H9 (cell line): Measurements from ENCODE around the gene LILRB3. TPM values are rescaled to one million over a fixed set of nuclear protein-coding genes. Genes with fewer than 3 reads are reported as not detected.
A peak's percentile ranks its signal among the peaks of the same experiment; 100 is the strongest.

ENCODE experiments used
- DNase-seq: peaks from one replicate; pipeline ENCODE4 v3.0.0-alpha.2; 2017
- H2AFZ ChIP-seq: one replicate; pipeline ENCODE4 v1.6.1; 2013; ENCODE audit warnings: mild to moderate bottlenecking, low read length, control low read depth, moderate library complexity
- H2AK5ac ChIP-seq: 2 replicates; pipeline ENCODE4 v1.6.1; 2013; ENCODE audit warnings: low read length, control low read depth, mixed read lengths; ENCODE audit not compliant: insufficient read length
- H2BK120ac ChIP-seq: one replicate; pipeline ENCODE4 v1.6.1; 2013; ENCODE audit warnings: low read depth, mild to moderate bottlenecking, low read length, control low read depth, inconsistent platforms; ENCODE audit not compliant: poor library complexity, severe bottlenecking
- H2BK12ac ChIP-seq: 2 replicates; pipeline ENCODE4 v1.6.1; 2013; ENCODE audit warnings: low read length, control low read depth, mixed read lengths, low read depth; ENCODE audit not compliant: insufficient read length
- H2BK15ac ChIP-seq: 2 replicates; pipeline ENCODE4 v1.6.1; 2013; ENCODE audit warnings: low read depth, low read length, control low read depth
- H2BK20ac ChIP-seq: one replicate; pipeline ENCODE4 v1.6.1; 2013; ENCODE audit warnings: low read depth, mild to moderate bottlenecking, low read length, control low read depth, inconsistent platforms; ENCODE audit not compliant: poor library complexity, severe bottlenecking
- H2BK5ac ChIP-seq: 2 replicates; pipeline ENCODE4 v1.6.1; 2013; ENCODE audit warnings: low read length, control low read depth, mixed read lengths; ENCODE audit not compliant: insufficient read length
- H3K14ac ChIP-seq: 2 replicates; pipeline ENCODE4 v1.6.1; 2013; ENCODE audit warnings: low read length, control low read depth; ENCODE audit not compliant: insufficient read depth
- H3K18ac ChIP-seq: 2 replicates; pipeline ENCODE4 v1.6.1; 2013; ENCODE audit warnings: low read depth, mild to moderate bottlenecking, mixed read lengths, low read length, control low read depth; ENCODE audit not compliant: insufficient read length
- H3K23ac ChIP-seq: 2 replicates; pipeline ENCODE4 v1.6.1; 2013; ENCODE audit warnings: low read length, control low read depth, mixed read lengths, low read depth; ENCODE audit not compliant: insufficient read length
- H3K23me2 ChIP-seq: 2 replicates; pipeline ENCODE4 v1.6.1; 2013; ENCODE audit warnings: low read depth, mild to moderate bottlenecking, mixed read lengths, low read length, control low read depth; ENCODE audit not compliant: insufficient read length, poor library complexity, severe bottlenecking
- H3K27ac ChIP-seq: 2 replicates; pipeline ENCODE4 v1.5.1; 2013; ENCODE audit warnings: low read length, control low read depth, mixed read lengths, low read depth; ENCODE audit not compliant: insufficient read length
- H3K27me3 ChIP-seq: 2 replicates; pipeline ENCODE4 v1.6.1; 2013; ENCODE audit warnings: low read length, control low read depth, inconsistent platforms; ENCODE audit not compliant: insufficient read depth
- H3K4ac ChIP-seq: 2 replicates; pipeline ENCODE4 v1.6.1; 2013; ENCODE audit warnings: low read depth, mild to moderate bottlenecking, control low read depth, inconsistent platforms, low read length, moderate library complexity
- H3K4me1 ChIP-seq: 2 replicates; pipeline ENCODE4 v1.6.1; 2013; ENCODE audit warnings: low read length, control low read depth, inconsistent platforms; ENCODE audit not compliant: insufficient read depth
- H3K4me2 ChIP-seq: 2 replicates; pipeline ENCODE4 v1.6.1; 2013; ENCODE audit warnings: low read length, control low read depth, mixed read lengths; ENCODE audit not compliant: insufficient read length, insufficient read depth
- H3K56ac ChIP-seq: 2 replicates; pipeline ENCODE4 v1.6.1; 2013; ENCODE audit warnings: low read depth, mild to moderate bottlenecking, mixed read lengths, low read length, control low read depth; ENCODE audit not compliant: insufficient read length
- H3K79me1 ChIP-seq: 2 replicates; pipeline ENCODE4 v1.6.1; 2013; ENCODE audit warnings: low read depth, mild to moderate bottlenecking, moderate library complexity, low read length, control low read depth, inconsistent platforms; ENCODE audit not compliant: insufficient read depth, poor library complexity, severe bottlenecking
- H3K79me2 ChIP-seq: 2 replicates; pipeline ENCODE4 v1.6.1; 2013; ENCODE audit warnings: low read length, control low read depth, inconsistent platforms; ENCODE audit not compliant: insufficient read depth
- H3K9ac ChIP-seq: 2 replicates; pipeline ENCODE4 v1.6.1; 2013; ENCODE audit warnings: low read length, control low read depth, mixed read lengths; ENCODE audit not compliant: insufficient read length; ENCODE audit errors: extremely low read depth
- H3K9me3 ChIP-seq: one replicate; pipeline ENCODE4 v1.6.1; 2013; ENCODE audit warnings: low read depth, low read length, inconsistent platforms; ENCODE audit not compliant: control insufficient read depth
- H3T11ph ChIP-seq: one replicate; pipeline ENCODE4 v1.6.1; 2013; ENCODE audit warnings: mild to moderate bottlenecking, low read length, control low read depth, inconsistent platforms
- H4K20me1 ChIP-seq: one replicate; pipeline ENCODE4 v1.6.1; 2013; ENCODE audit not compliant: control insufficient read depth, insufficient read length, insufficient read depth
- H4K5ac ChIP-seq: 2 replicates; pipeline ENCODE4 v1.6.1; 2013; ENCODE audit warnings: low read depth, mild to moderate bottlenecking, mixed read lengths, low read length, control low read depth; ENCODE audit not compliant: insufficient read length
- H4K8ac ChIP-seq: replicated peaks from 2 replicates; pipeline ENCODE4 v1.6.1; 2013; ENCODE audit warnings: low read length, control low read depth, mixed read lengths, low read depth; ENCODE audit not compliant: insufficient read length
- H4K91ac ChIP-seq: 2 replicates; pipeline ENCODE4 v1.6.1; 2013; ENCODE audit warnings: low read depth, mild to moderate bottlenecking, moderate library complexity, mixed read lengths, low read length, control low read depth; ENCODE audit not compliant: insufficient read length
- H3K27ac Mint-ChIP-seq, 3 experiments: 2 replicates in 2 of 3; 3 replicates in 1 of 3; pipeline ENCODE4 v1.8.0; 2020 to 2021; ENCODE audit warnings: mixed read lengths in 3 of 3, mild to moderate bottlenecking in 1 of 3, moderate library complexity in 1 of 3
- H3K27me3 Mint-ChIP-seq: 2 replicates; pipeline ENCODE4 v1.8.0; 2021; ENCODE audit warnings: low read depth, mild to moderate bottlenecking, moderate library complexity, mixed read lengths
- H3K36me3 Mint-ChIP-seq, 3 experiments: 2 replicates in 2 of 3; 3 replicates in 1 of 3; pipeline ENCODE4 v1.8.0; 2020 to 2021; ENCODE audit warnings: low read depth in 3 of 3, mixed read lengths in 3 of 3; ENCODE audit not compliant: insufficient read depth in 1 of 3
- H3K4me1 Mint-ChIP-seq, 2 experiments: 2 replicates each; pipeline ENCODE4 v1.8.0; 2020; ENCODE audit warnings: mixed read lengths in 2 of 2
- H3K4me3 Mint-ChIP-seq, 2 experiments: 2 replicates in 1 of 2; 3 replicates in 1 of 2; pipeline ENCODE4 v1.8.0; 2020 to 2021; ENCODE audit warnings: mild to moderate bottlenecking in 2 of 2, mixed read lengths in 2 of 2, moderate library complexity in 1 of 2
- H3K9me3 Mint-ChIP-seq, 2 experiments: 2 replicates in 1 of 2; 3 replicates in 1 of 2; pipeline ENCODE4 v1.8.0; 2020; ENCODE audit warnings: mild to moderate bottlenecking in 2 of 2, mixed read lengths in 2 of 2, moderate library complexity in 1 of 2
- WGBS: extraction: QIAGEN DNeasy Blood & Tissue Kit; methylation state at CpG from one replicate; pipeline ENCODE4 v1.1.7; 2013; ENCODE audit warnings: missing lambda C conversion rate, low lambda C conversion rate, mixed read lengths; ENCODE audit not compliant: insufficient read length; ENCODE audit errors: extremely low coverage; 5-methylcytosine and 5-hydroxymethylcytosine counted together
- total RNA-seq: library from RNA; stranded (reverse); gene quantifications from 2 replicates; pipeline ENCODE4 v1.2.1, GENCODE V29; 2021
- TF ChIP-seq, protein P1 (sequence below): fragments of 200-600 bp; sonication (generic); conservative IDR thresholded peaks from 3 replicates; pipeline ENCODE4 v1.8.0; 2021; ENCODE audit warnings: antibody characterized with exemption, mild to moderate bottlenecking

The LILRB3 gene
- total RNA-seq, 1 experiment from 2014 or later = not detected

DNA sequence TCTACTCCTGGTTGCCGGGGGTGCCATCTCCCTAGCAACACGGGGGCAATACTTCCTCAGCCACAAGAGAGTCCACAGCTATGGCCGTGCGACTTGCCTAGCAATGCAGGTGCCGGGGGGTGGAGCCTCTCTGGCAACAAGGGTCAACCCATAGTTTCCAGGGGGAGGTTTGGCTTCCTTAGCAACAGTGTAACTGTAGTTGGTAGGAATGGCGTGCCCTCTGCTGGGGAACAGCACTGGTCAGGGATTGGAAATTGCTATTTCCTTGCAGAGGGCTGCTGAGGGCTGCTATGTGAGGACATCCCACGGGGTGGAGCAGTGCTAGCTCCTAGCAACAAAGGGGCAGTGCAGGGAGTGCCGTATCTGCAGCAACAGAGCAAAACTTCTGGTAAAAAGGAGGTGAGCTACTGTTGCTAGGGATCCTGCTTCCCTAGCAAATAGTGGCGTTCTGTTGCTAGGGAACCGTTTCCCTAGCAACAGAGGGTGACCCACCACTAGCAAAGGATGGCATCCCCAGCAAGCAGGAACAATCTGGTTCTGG lies 42.8 kb downstream of the LILRB3 start:
- TF ChIP-seq, protein P1, sequence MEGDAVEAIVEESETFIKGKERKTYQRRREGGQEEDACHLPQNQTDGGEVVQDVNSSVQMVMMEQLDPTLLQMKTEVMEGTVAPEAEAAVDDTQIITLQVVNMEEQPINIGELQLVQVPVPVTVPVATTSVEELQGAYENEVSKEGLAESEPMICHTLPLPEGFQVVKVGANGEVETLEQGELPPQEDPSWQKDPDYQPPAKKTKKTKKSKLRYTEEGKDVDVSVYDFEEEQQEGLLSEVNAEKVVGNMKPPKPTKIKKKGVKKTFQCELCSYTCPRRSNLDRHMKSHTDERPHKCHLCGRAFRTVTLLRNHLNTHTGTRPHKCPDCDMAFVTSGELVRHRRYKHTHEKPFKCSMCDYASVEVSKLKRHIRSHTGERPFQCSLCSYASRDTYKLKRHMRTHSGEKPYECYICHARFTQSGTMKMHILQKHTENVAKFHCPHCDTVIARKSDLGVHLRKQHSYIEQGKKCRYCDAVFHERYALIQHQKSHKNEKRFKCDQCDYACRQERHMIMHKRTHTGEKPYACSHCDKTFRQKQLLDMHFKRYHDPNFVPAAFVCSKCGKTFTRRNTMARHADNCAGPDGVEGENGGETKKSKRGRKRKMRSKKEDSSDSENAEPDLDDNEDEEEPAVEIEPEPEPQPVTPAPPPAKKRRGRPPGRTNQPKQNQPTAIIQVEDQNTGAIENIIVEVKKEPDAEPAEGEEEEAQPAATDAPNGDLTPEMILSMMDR = peak; percentile 75
- Histone ChIP-seq H3K9me3 (no peaks in the 10 kb centered on the region), H3K4me2 (no peak overlapping the region), H3T11ph (no peak overlapping the region), H3K18ac (no peak overlapping the region), H2AFZ (no peak overlapping the region), H4K8ac (no peak overlapping the region), H3K23me2 (no peaks in the 10 kb centered on the region), H2AK5ac (no peak overlapping the region), H3K27ac (no peak overlapping the region), H3K56ac (no peak overlapping the region), H4K91ac (no peak overlapping the region), H3K4me1 (no peaks in the 10 kb centered on the region), H4K5ac (no peak overlapping the region), H3K14ac (no peak overlapping the region), H2BK12ac (no peak overlapping the region), H3K4ac (no peak overlapping the region), H3K9ac (no peak overlapping the region), H2BK120ac (no peak overlapping the region), H3K27me3 (no peaks in the 10 kb centered on the region), H4K20me1 (no peaks in the 10 kb centered on the region), H3K23ac (no peak overlapping the region), H3K79me2 (no peaks in the 10 kb centered on the region), H2BK5ac (no peak overlapping the region), H2BK15ac (no peak overlapping the region), H2BK20ac (no peak overlapping the region), H3K79me1 (no peaks in the 10 kb centered on the region)
- peaks cover 22 to 46% (median 34%) of the 10 kb centered on the region in 3 experiments; a peak in 6 of 7 replicates for H3K36me3 Mint-ChIP-seq
- peak overlapping the region in 1 of 2 experiments; percentile 65; a peak in 2 of 5 replicates for H3K4me3 Mint-ChIP-seq
- H3K27me3 Mint-ChIP-seq = no peaks in the 10 kb centered on the region
- DNase-seq = peak; percentile 98
- peak overlapping the region in 2 of 3 experiments; percentile 64 to 72; a peak in 3 of 7 replicates for H3K27ac Mint-ChIP-seq
- H3K9me3 Mint-ChIP-seq = no peaks in the 10 kb centered on the region; a peak in 1 of 5 replicates
- peaks cover 0 to 11% of the 10 kb centered on the region in 2 experiments; a peak in 2 of 4 replicates for H3K4me1 Mint-ChIP-seq
- no CpG with 5 or more reads among the region's 10 CpGs for WGBS
